A549 (cell line): ENCODE data around the gene SEMA5B. TPM values are rescaled to one million over a fixed set of nuclear protein-coding genes. Genes with fewer than 3 reads are reported as not detected.

Source experiments
- ATAC-seq, 2 experiments: fragments of 200-7000 bp in 1 of 2; fragments of >200 bp in 1 of 2; cut with Nextera tagmentation in 1 of 2; cut with Tn5 transposase in 1 of 2; 3 replicates each; pipeline versions ENCODE4 v1.8.0 to v1.9.1; 2018 to 2020; ENCODE audit warnings: mild to moderate bottlenecking in 1 of 2, moderate library complexity in 1 of 2
- CTCF ChIA-PET: fragments of 300-600 bp; sonication (Branson Sonifier 250); formaldehyde crosslinking; extraction: SDS; loops from one replicate; lab custom pipeline; 2021; ENCODE audit warnings: antibody characterized with exemption, inconsistent platforms; lab: Yijun Ruan, JAX
- POLR2A ChIA-PET: fragments of 350-600 bp; formaldehyde crosslinking; extraction: SDS; loops from one replicate; lab custom pipeline; 2021; ENCODE audit warnings: antibody characterized with exemption, inconsistent platforms; lab: Yijun Ruan, JAX
- DNase-seq, 2 experiments: peaks; one replicate each; pipeline versions ENCODE4 v3.0.0 to v3.0.0-alpha.2; 2011 to 2016; ENCODE audit warnings: low read depth in 1 of 2, low spot score in 1 of 2
- FAIRE-seq: peaks from 2 replicates; lab custom pipeline; 2011; peaks lifted over from hg19 to GRCh38; lab: Jason Lieb, UNC
- H3K27ac ChIP-seq, 2 experiments: fragments of >200 bp; sonication (Bioruptor Twin); formaldehyde crosslinking; 3 replicates each; pipeline ENCODE4 v1.5.1; 2016 to 2017
- H3K4me1 ChIP-seq: fragments of >200 bp; sonication (Bioruptor Twin); formaldehyde crosslinking; 3 replicates; pipeline ENCODE4 v1.6.1; 2016
- H3K4me2 ChIP-seq: fragments of >200 bp; sonication (Bioruptor Twin); formaldehyde crosslinking; 3 replicates; pipeline ENCODE4 v1.6.1; 2016
- H3K4me3 ChIP-seq: fragments of >200 bp; sonication (Bioruptor Twin); formaldehyde crosslinking; 3 replicates; pipeline ENCODE4 v1.5.1; 2016
- H3K9me3 ChIP-seq: fragments of >200 bp; sonication (Bioruptor Twin); formaldehyde crosslinking; 3 replicates; pipeline ENCODE4 v1.6.1; 2016
- BHLHE40 ChIP-seq: IDR thresholded peaks from 2 replicates; pipeline ENCODE4 v1.6.1; 2012; ENCODE audit warnings: low read depth, low read length, inconsistent platforms
- CBX2 ChIP-seq: fragments of 200-600 bp; sonication (generic); IDR thresholded peaks from 2 replicates; pipeline ENCODE4 v1.6.1; 2016; ENCODE audit warnings: low read depth, mild to moderate bottlenecking, borderline replicate concordance
- CHD4 ChIP-seq: fragments of 200-600 bp; sonication (generic); IDR thresholded peaks from 2 replicates; pipeline ENCODE4 v1.6.1; 2016; ENCODE audit warnings: antibody characterized with exemption, mild to moderate bottlenecking, borderline replicate concordance
- EHF ChIP-seq: fragments of 250-450 bp; sonication (Bioruptor Pico); IDR thresholded peaks from 2 replicates; pipeline ENCODE4 v1.5.0; 2020; ENCODE audit warnings: mild to moderate bottlenecking
- FOSL2 ChIP-seq, 2 experiments: fragments of 450-650 bp in 1 of 2; fragments of >200 bp in 1 of 2; sonication (Bioruptor Twin) in 1 of 2; formaldehyde crosslinking; IDR thresholded peaks; 2 replicates each; pipeline versions ENCODE4 v1.5.0 to v1.6.1; 2016 to 2020; ENCODE audit warnings: mild to moderate bottlenecking in 1 of 2, moderate library complexity in 1 of 2
- GATA3 ChIP-seq: IDR thresholded peaks from 2 replicates; pipeline ENCODE4 v1.6.1; 2012; ENCODE audit warnings: borderline replicate concordance
- HDAC2 ChIP-seq: fragments of 200-600 bp; sonication (generic); IDR thresholded peaks from 2 replicates; pipeline ENCODE4 v1.6.1; 2016
- HEYL ChIP-seq: fragments of 250-450 bp; sonication (Bioruptor Pico); IDR thresholded peaks from 2 replicates; pipeline ENCODE4 v1.8.0; 2021; ENCODE audit warnings: mild to moderate bottlenecking, moderate library complexity
- HOXB13 ChIP-seq: fragments of 250-450 bp; sonication (Bioruptor Pico); IDR thresholded peaks from 2 replicates; pipeline ENCODE4 v1.5.0; 2020; ENCODE audit warnings: low read depth, mild to moderate bottlenecking, moderate library complexity
- HOXB5 ChIP-seq: fragments of 250-450 bp; sonication (Bioruptor Pico); IDR thresholded peaks from 2 replicates; pipeline ENCODE4 v1.5.0; 2020; ENCODE audit warnings: mild to moderate bottlenecking, moderate library complexity
- JUN ChIP-seq, 2 experiments: fragments of >200 bp; sonication (Bioruptor Twin); formaldehyde crosslinking; IDR thresholded peaks; 2 replicates in 1 of 2; 3 replicates in 1 of 2; pipeline ENCODE4 v1.6.1; 2016 to 2017
- KDM1A ChIP-seq: fragments of 200-600 bp; sonication (generic); IDR thresholded peaks from 2 replicates; pipeline ENCODE4 v1.6.1; 2016; ENCODE audit warnings: low read depth, mild to moderate bottlenecking
- KDM5A ChIP-seq: fragments of 200-600 bp; sonication (generic); IDR thresholded peaks from 2 replicates; pipeline ENCODE4 v1.6.1; 2016; ENCODE audit warnings: antibody characterized with exemption, mild to moderate bottlenecking
- MAFK ChIP-seq: fragments of 450-650 bp; IDR thresholded peaks from 2 replicates; pipeline ENCODE4 v1.6.1; 2014; ENCODE audit not compliant: partially characterized antibody
- MAZ ChIP-seq: fragments of 150-350 bp; IDR thresholded peaks from 2 replicates; pipeline ENCODE4 v1.6.1; 2014; ENCODE audit warnings: antibody characterized with exemption, low read depth, low read length, borderline replicate concordance
- NFE2L2 ChIP-seq: fragments of 150-350 bp; conservative IDR thresholded peaks from 2 replicates; pipeline ENCODE4 v1.6.1; 2014; ENCODE audit warnings: low read length
- POLR2A ChIP-seq: IDR thresholded peaks from 2 replicates; pipeline ENCODE4 v1.6.1; 2012; ENCODE audit warnings: mild to moderate bottlenecking, low read length
- RAD21 ChIP-seq, 2 experiments: fragments of >200 bp in 1 of 2; sonication (Bioruptor Twin) in 1 of 2; formaldehyde crosslinking in 1 of 2; IDR thresholded peaks in 1 of 2; conservative IDR thresholded peaks in 1 of 2; 2 replicates in 1 of 2; 3 replicates in 1 of 2; pipeline ENCODE4 v1.6.1; 2012 to 2018; ENCODE audit warnings: inconsistent platforms in 1 of 2
- RARB ChIP-seq: fragments of 250-450 bp; sonication (Bioruptor Pico); IDR thresholded peaks from 2 replicates; pipeline ENCODE4 v1.8.0; 2021; ENCODE audit warnings: mild to moderate bottlenecking, moderate library complexity
- RCOR1 ChIP-seq: fragments of 150-350 bp; IDR thresholded peaks from 2 replicates; pipeline ENCODE4 v1.6.1; 2014; ENCODE audit warnings: antibody characterized with exemption, low read length, low read depth
- RFX5 ChIP-seq: fragments of 450-650 bp; IDR thresholded peaks from 2 replicates; pipeline ENCODE4 v1.7.1; 2014; ENCODE audit warnings: antibody characterized with exemption, mild to moderate bottlenecking, moderate library complexity
- RNF2 ChIP-seq: fragments of 200-600 bp; sonication (generic); IDR thresholded peaks from 2 replicates; pipeline ENCODE4 v1.6.1; 2016; ENCODE audit warnings: low read depth, mild to moderate bottlenecking, antibody characterized with exemption, moderate library complexity, borderline replicate concordance
- SMC3 ChIP-seq: fragments of >200 bp; sonication (Bioruptor Twin); formaldehyde crosslinking; IDR thresholded peaks from 3 replicates; pipeline ENCODE4 v1.6.1; 2018; ENCODE audit warnings: inconsistent platforms
- SREBF2 ChIP-seq: fragments of 450-650 bp; IDR thresholded peaks from 2 replicates; pipeline ENCODE4 v1.6.1; 2014; ENCODE audit warnings: mild to moderate bottlenecking, moderate library complexity
- TFCP2L1 ChIP-seq: fragments of 250-450 bp; sonication (Bioruptor Pico); IDR thresholded peaks from 2 replicates; pipeline ENCODE4 v1.5.0; 2021; ENCODE audit warnings: mild to moderate bottlenecking
- ZC3H11A ChIP-seq: fragments of 450-650 bp; IDR thresholded peaks from 2 replicates; pipeline ENCODE4 v1.6.1; 2014; ENCODE audit warnings: antibody characterized with exemption, mild to moderate bottlenecking
- ZFP36 ChIP-seq: fragments of 450-650 bp; IDR thresholded peaks from 2 replicates; pipeline ENCODE4 v1.6.1; 2014; ENCODE audit warnings: borderline replicate concordance; ENCODE audit not compliant: partially characterized antibody
- ZNF302 ChIP-seq: fragments of 250-450 bp; sonication (Bioruptor Pico); IDR thresholded peaks from 2 replicates; pipeline ENCODE4 v1.9.0; 2021; ENCODE audit warnings: inconsistent platforms, mild to moderate bottlenecking, moderate library complexity
- ZSCAN20 ChIP-seq: fragments of 250-450 bp; sonication (Bioruptor Pico); IDR thresholded peaks from 2 replicates; pipeline ENCODE4 v1.8.0; 2022; ENCODE audit warnings: mild to moderate bottlenecking, moderate library complexity
- polyA plus RNA-seq, 4 experiments: library from polyadenylated mRNA; depleted of rRNA in 3 of 4; stranded (reverse); fragments of >200 nt; fragmentation: RNase III in 1 of 4; extraction: RNeasy Plus Mini Kit Qiagen cat#74134 plus additional on column Dnase treatment in 1 of 4; gene quantifications; 2 replicates in 3 of 4; 3 replicates in 1 of 4; pipeline ENCODE4 v1.2.3, GENCODE V29; 2011 to 2017
- TF ChIP-seq, protein P1 (sequence below): fragments of >200 bp; sonication (Bioruptor Twin); formaldehyde crosslinking; IDR thresholded peaks from 3 replicates; pipeline ENCODE4 v1.6.1; 2016
- TF ChIP-seq, protein P2 (sequence below): IDR thresholded peaks from 2 replicates; pipeline ENCODE4 v1.6.1; 2012
- TF ChIP-seq, protein P3 (sequence below): fragments of 450-650 bp; IDR thresholded peaks from 2 replicates; pipeline ENCODE4 v1.6.1; 2014; ENCODE audit warnings: antibody characterized with exemption
- TF ChIP-seq, protein P4 (sequence below): fragments of 150-350 bp; IDR thresholded peaks from 2 replicates; pipeline ENCODE4 v1.6.1; 2014; ENCODE audit warnings: low read depth, mild to moderate bottlenecking, low read length
- TF ChIP-seq, protein P5 (sequence below): IDR thresholded peaks from 2 replicates; pipeline ENCODE4 v1.6.1; 2012; ENCODE audit warnings: low read depth, borderline replicate concordance

SEMA5B gene
- polyA plus RNA-seq, 2 of the 4 experiments (the other 2 are of a cell fraction), result 0.03 TPM; not detected in 1

DNA sequence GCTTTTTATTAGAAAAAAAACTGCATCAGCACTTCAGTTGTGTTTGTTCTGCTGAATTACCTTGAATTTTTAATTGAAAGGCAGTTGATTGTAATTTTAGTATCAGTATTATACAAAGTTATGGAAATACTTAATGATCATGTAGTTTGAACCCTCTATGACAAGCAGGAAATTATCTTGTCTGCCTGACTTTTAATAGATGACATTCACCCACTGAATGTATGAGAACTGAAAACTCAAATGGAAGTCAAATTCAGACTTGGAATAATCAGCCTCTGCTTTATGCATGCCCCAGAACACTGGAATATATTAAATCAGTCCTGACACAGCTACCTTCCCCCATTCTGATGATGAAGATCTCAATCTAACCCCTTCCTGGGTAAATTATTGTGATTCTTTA is 159.2 kb downstream of the SEMA5B start:
- ChIA-PET CTCF (no interaction called here), POLR2A (no interaction called here)
- H3K4me1 ChIP-seq, result no peaks in the 10 kb centered on the region
- ATAC-seq (no peak), FAIRE-seq (no peak), DNase-seq (no peak)
- no peaks in the 10 kb centered on the region for H3K9me3 ChIP-seq
- no peak overlapping the region for H3K27ac ChIP-seq
- no peak overlapping the region for H3K4me3 ChIP-seq
- no peak overlapping the region for H3K4me2 ChIP-seq
- no peak for TF ChIP-seq RFX5
- TF ChIP-seq RARB, result no peak
- no peak for TF ChIP-seq CHD4
- no peak for TF ChIP-seq JUN (IDR thresholded peaks at IDR 0.05)
- TF ChIP-seq RAD21 (conservative IDR thresholded peaks at IDR 0.05 in 1 of 2, IDR thresholded peaks at IDR 0.05 in 1 of 2), result no peak
- no peak for TF ChIP-seq ZNF302 (CRISPR knock-in tag)
- no peak for TF ChIP-seq HDAC2
- TF ChIP-seq KDM5A, result no peak
- TF ChIP-seq, protein P1, sequence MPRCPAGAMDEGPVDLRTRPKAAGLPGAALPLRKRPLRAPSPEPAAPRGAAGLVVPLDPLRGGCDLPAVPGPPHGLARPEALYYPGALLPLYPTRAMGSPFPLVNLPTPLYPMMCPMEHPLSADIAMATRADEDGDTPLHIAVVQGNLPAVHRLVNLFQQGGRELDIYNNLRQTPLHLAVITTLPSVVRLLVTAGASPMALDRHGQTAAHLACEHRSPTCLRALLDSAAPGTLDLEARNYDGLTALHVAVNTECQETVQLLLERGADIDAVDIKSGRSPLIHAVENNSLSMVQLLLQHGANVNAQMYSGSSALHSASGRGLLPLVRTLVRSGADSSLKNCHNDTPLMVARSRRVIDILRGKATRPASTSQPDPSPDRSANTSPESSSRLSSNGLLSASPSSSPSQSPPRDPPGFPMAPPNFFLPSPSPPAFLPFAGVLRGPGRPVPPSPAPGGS, result no peak
- no peak for TF ChIP-seq HOXB13 (CRISPR knock-in tag)
- no peak for TF ChIP-seq ZFP36
- no peak for TF ChIP-seq RNF2
- TF ChIP-seq, all 56 proteins: peak for 0

DNA sequence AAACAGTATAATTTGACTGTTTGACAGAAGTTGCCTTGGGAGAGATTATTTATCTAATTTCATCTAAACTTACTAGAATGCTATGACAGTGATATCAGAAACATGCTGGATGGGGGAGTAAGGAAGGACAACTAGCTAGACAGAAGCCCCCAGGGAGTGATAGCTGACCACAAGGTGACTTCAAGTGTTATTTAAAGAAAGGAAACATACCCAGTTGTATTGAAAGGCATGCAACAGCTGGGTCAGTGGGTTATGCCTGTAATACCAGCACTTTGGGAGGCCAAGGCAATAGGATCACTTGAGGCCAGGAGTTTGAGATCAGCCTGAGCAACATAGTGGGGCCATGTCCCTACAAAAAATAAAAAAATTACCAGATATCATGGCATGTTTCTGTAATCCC is 163.1 kb downstream of the SEMA5B start:
- ChIA-PET POLR2A (no interaction called here), CTCF (no interaction called here)
- DNase-seq (no peak), FAIRE-seq (no peak), ATAC-seq (no peak)
- H3K4me3 ChIP-seq, result no peak overlapping the region
- H3K27ac ChIP-seq, result no peak overlapping the region
- TF ChIP-seq GATA3, result no peak
- TF ChIP-seq, protein P2, sequence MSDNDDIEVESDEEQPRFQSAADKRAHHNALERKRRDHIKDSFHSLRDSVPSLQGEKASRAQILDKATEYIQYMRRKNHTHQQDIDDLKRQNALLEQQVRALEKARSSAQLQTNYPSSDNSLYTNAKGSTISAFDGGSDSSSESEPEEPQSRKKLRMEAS, result no peak
- no peak for TF ChIP-seq SREBF2
- TF ChIP-seq ZSCAN20, result no peak
- TF ChIP-seq POLR2A, result no peak
- TF ChIP-seq FOSL2 (IDR thresholded peaks at IDR 0.05), result no peak
- TF ChIP-seq FOSL2 (CRISPR knock-in tag; IDR thresholded peaks at IDR 0.05), result no peak
- TF ChIP-seq, protein P3, sequence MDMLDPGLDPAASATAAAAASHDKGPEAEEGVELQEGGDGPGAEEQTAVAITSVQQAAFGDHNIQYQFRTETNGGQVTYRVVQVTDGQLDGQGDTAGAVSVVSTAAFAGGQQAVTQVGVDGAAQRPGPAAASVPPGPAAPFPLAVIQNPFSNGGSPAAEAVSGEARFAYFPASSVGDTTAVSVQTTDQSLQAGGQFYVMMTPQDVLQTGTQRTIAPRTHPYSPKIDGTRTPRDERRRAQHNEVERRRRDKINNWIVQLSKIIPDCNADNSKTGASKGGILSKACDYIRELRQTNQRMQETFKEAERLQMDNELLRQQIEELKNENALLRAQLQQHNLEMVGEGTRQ, result no peak
- TF ChIP-seq SMC3, result no peak
- TF ChIP-seq, protein P4, sequence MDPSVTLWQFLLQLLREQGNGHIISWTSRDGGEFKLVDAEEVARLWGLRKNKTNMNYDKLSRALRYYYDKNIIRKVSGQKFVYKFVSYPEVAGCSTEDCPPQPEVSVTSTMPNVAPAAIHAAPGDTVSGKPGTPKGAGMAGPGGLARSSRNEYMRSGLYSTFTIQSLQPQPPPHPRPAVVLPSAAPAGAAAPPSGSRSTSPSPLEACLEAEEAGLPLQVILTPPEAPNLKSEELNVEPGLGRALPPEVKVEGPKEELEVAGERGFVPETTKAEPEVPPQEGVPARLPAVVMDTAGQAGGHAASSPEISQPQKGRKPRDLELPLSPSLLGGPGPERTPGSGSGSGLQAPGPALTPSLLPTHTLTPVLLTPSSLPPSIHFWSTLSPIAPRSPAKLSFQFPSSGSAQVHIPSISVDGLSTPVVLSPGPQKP, result no peak
- no peak for TF ChIP-seq MAFK
- no peak for TF ChIP-seq RAD21 (conservative IDR thresholded peaks at IDR 0.05 in 1 of 2, IDR thresholded peaks at IDR 0.05 in 1 of 2)
- no peak for TF ChIP-seq JUN (IDR thresholded peaks at IDR 0.05)
- no peaks in the 10 kb centered on the region for H3K9me3 ChIP-seq
- H3K4me1 ChIP-seq, result no peaks in the 10 kb centered on the region
- no peak overlapping the region for H3K4me2 ChIP-seq

DNA sequence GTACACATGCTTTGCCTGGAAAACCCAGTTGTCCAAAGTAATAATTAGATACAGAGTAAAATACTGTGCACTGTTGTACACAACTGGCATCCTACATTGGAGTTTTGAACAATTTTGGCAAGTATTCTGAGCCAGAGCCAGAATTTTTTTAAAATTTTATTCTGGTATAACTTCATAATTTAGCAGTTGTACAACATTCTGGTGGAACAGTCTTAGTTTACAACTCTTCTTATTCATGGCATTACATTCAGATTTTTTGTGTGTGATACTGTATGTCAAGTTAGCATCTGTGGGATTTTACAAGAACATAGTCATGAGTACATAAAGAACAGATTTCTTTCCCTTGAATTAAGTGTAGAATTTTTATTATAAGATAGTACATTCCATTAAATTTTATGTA is 165.2 kb downstream of the SEMA5B start:
- Histone ChIP-seq H3K9me3 (no peaks in the 10 kb centered on the region), H3K4me1 (no peaks in the 10 kb centered on the region), H3K4me2 (no peak overlapping the region), H3K4me3 (no peak overlapping the region), H3K27ac (no peak overlapping the region)
- ATAC-seq (no peak), FAIRE-seq (no peak), DNase-seq (no peak)
- CTCF ChIA-PET, result interaction anchor here (1.4 kb wide), 1 partner anchor 22 kb away, joined by 3 read pairs; no protein-coding TSS in a partner anchor
- POLR2A ChIA-PET, result no interaction called here
- no peak for TF ChIP-seq HOXB13 (CRISPR knock-in tag)
- no peak for TF ChIP-seq EHF (CRISPR knock-in tag)
- no peak for TF ChIP-seq ZNF302 (CRISPR knock-in tag)
- no peak for TF ChIP-seq MAZ
- TF ChIP-seq KDM1A, result no peak
- TF ChIP-seq HEYL (CRISPR knock-in tag), result no peak
- TF ChIP-seq ZC3H11A, result no peak
- no peak for TF ChIP-seq NFE2L2
- no peak for TF ChIP-seq RCOR1
- TF ChIP-seq CBX2, result no peak
- TF ChIP-seq HOXB5 (CRISPR knock-in tag), result no peak
- TF ChIP-seq, protein P3, result no peak
- TF ChIP-seq ZSCAN20, result no peak
- no peak for TF ChIP-seq BHLHE40
- no peak for TF ChIP-seq JUN (IDR thresholded peaks at IDR 0.05)
- TF ChIP-seq, protein P5, sequence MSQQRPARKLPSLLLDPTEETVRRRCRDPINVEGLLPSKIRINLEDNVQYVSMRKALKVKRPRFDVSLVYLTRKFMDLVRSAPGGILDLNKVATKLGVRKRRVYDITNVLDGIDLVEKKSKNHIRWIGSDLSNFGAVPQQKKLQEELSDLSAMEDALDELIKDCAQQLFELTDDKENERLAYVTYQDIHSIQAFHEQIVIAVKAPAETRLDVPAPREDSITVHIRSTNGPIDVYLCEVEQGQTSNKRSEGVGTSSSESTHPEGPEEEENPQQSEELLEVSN, result no peak
- TF ChIP-seq RFX5, result no peak
- no peak for TF ChIP-seq TFCP2L1
